ENCODE data around the gene PROM2.

- TF ChIP-seq CTCF (conservative IDR thresholded peaks at IDR 0.05; ENCODE audit: low read depth, low read length) (no peak), EZH2 (IDR thresholded peaks at IDR 0.05; ENCODE audit: borderline replicate concordance, low read depth, low read length, poor library complexity, severe bottlenecking) (no peak)
These were observed 34.3 kb downstream of the PROM2 start for GRCh38 chr2:95308426-95308990.
